HG03432 (cell line): ENCODE data around the gene NR2C2.

Experiments used
- ATAC-seq: cut with Tn5 transposase; IDR thresholded peaks from one replicate; pipeline ENCODE4 v1.9.1; 2021; ENCODE audit warnings: mild to moderate bottlenecking, moderate library complexity; ENCODE audit not compliant: unreplicated experiment

NR2C2 gene

GRCh38 chr3:15015456-15015855, 68.1 kb downstream of the NR2C2 start:
- ATAC-seq: no peak

- no peak for ATAC-seq
Observed at GRCh38 chr3:15017191-15017590, 69.8 kb downstream of the NR2C2 start.

GRCh38 chr3:15023249-15023648, 75.9 kb downstream of the NR2C2 start:
- ATAC-seq: no peak

GRCh38 chr3:15023719-15024118, 76.3 kb downstream of the NR2C2 start:
- ATAC-seq: no peak

- ATAC-seq: no peak
Observed at GRCh38 chr3:15029625-15030024, 82.2 kb downstream of the NR2C2 start.

- no peak for ATAC-seq
Observed at GRCh38 chr3:15032650-15033049, 85.3 kb downstream of the NR2C2 start.

GRCh38 chr3:15033103-15033502, 85.7 kb downstream of the NR2C2 start:
- no peak for ATAC-seq

GRCh38 chr3:15038306-15038705, 90.9 kb downstream of the NR2C2 start:
- ATAC-seq: no peak

GRCh38 chr3:15040844-15041243, 93.5 kb downstream of the NR2C2 start:
- no peak for ATAC-seq

- no peak for ATAC-seq
Observed at GRCh38 chr3:15041950-15042349, 94.6 kb downstream of the NR2C2 start.

- ATAC-seq: no peak
Observed at GRCh38 chr3:15042936-15043335, 95.6 kb downstream of the NR2C2 start.

- no peak for ATAC-seq
Observed at GRCh38 chr3:15043408-15044171, 96.2 kb downstream of the NR2C2 start.

GRCh38 chr3:15044326-15044725, 96.9 kb downstream of the NR2C2 start:
- no peak for ATAC-seq

- ATAC-seq: no peak
Observed at GRCh38 chr3:15045667-15046066, 98.3 kb downstream of the NR2C2 start.

- ATAC-seq: no peak
Observed at GRCh38 chr3:15049584-15049983, 102.2 kb downstream of the NR2C2 start.

GRCh38 chr3:15050405-15051092, 103.2 kb downstream of the NR2C2 start:
- peak; percentile 72 for ATAC-seq

GRCh38 chr3:15051531-15051930, 104.1 kb downstream of the NR2C2 start:
- ATAC-seq: peak; percentile 66

GRCh38 chr3:15052335-15053242, 105.2 kb downstream of the NR2C2 start:
- no peak for ATAC-seq

- ATAC-seq: no peak
Observed at GRCh38 chr3:15053541-15053940, 106.2 kb downstream of the NR2C2 start.

- peak; percentile 51 for ATAC-seq
Observed at GRCh38 chr3:15055019-15055557, 107.7 kb downstream of the NR2C2 start.
